SJCRH30 (cell line): Measurements from ENCODE around the gene PHLDA3. TPM values are rescaled to one million over a fixed set of nuclear protein-coding genes. Genes with fewer than 3 reads are reported as not detected.
"Not testable (repeated sequence)": the region's sequence is repeated elsewhere in the genome, so short reads cannot be mapped to it uniquely, and the experiment has no call there.

Experiments
- DNase-seq, 2 experiments: peaks; one replicate each; pipeline ENCODE4 v3.0.0-alpha.2; 2015 to 2020
- H3K27ac ChIP-seq: fragments of 250-450 bp; sonication (Bioruptor Pico); 2 replicates; pipeline ENCODE4 v1.5.1; 2020; ENCODE audit warnings: mild to moderate bottlenecking, moderate library complexity
- H3K27me3 ChIP-seq: fragments of 250-450 bp; sonication (Bioruptor Pico); 2 replicates; pipeline ENCODE4 v1.5.1; 2020; ENCODE audit warnings: mild to moderate bottlenecking, moderate library complexity
- H3K36me3 ChIP-seq: fragments of 250-450 bp; sonication (Bioruptor Pico); 2 replicates; pipeline ENCODE4 v1.5.1; 2020; ENCODE audit warnings: mild to moderate bottlenecking, moderate library complexity
- H3K4me1 ChIP-seq: fragments of 250-450 bp; sonication (Bioruptor Pico); 2 replicates; pipeline ENCODE4 v1.5.1; 2020; ENCODE audit warnings: mild to moderate bottlenecking, moderate library complexity
- H3K4me3 ChIP-seq: fragments of 250-450 bp; sonication (Bioruptor Pico); 2 replicates; pipeline ENCODE4 v1.5.1; 2020; ENCODE audit warnings: mild to moderate bottlenecking, moderate library complexity
- H3K9me3 ChIP-seq: fragments of 250-450 bp; sonication (Bioruptor Pico); replicated peaks from 2 replicates; pipeline ENCODE4 v1.5.1; 2020; ENCODE audit warnings: mild to moderate bottlenecking, moderate library complexity
- total RNA-seq: library from RNA; depleted of rRNA; stranded (reverse); fragments of >200 nt; shearing (Covaris generic); gene quantifications from 2 replicates; pipeline ENCODE4 v1.2.3, GENCODE V29; 2014

Gene PHLDA3
- total RNA-seq, 1 experiment from 2014 or later: 30.8 TPM

DNA sequence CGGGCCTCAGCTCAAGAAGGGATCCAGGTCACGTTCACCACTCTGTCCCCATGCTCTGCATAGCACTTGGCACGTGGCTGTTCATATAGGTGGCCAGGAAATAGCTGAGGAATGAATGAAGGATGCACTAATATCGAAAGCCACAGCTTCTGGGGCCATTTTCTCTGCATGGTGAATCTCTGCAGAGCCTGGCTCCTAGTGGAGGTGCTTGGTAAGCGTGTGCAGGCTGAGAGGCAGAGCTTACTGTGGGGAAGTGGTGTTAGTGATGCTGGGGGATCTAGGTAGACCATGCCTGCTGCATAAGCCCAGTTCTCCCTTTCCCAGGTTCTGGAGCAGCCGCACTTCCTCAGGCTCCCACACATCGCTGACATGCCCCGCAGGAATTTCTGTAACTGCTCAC lies 29.6 kb upstream of the PHLDA3 start:
- Histone ChIP-seq H3K36me3 (peaks cover 10% of the 10 kb centered on the region; the same call in 1 of the 2 replicates), H3K27ac (no peak overlapping the region), H3K4me3 (no peak overlapping the region), H3K9me3 (no peaks in the 10 kb centered on the region), H3K27me3 (no peaks in the 10 kb centered on the region), H3K4me1 (peaks cover 39% of the 10 kb centered on the region)
- no peak for DNase-seq

DNA sequence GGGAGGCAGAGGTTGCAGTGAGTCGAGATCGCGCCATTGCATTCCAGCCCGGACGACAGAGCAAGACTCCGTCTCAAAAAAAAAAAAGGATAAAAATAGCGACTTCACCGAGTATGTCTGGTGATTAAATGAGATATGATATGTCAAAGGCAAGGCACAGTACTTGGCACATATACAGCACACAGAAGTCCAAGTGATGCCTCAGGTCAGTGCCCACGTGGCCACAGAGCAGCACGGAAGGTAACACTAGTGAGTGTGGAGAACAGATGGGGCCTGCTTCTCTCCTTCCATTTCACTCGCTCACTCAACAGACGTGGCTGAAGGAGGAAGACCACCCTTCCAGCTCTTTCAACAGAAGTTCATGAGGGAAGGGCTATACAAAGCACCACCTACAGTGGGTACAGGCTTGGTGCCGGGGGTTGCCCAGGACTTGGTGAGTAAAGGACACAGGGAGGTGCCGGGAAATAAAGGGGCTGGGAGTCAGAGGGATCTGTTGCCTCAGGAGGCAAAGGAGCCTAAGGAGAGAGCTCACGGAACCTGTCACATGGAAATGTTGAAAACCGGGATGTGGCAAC lies 29.0 kb upstream of the PHLDA3 start:
- H3K4me3 ChIP-seq: no peak overlapping the region
- no peaks in the 10 kb centered on the region for H3K27me3 ChIP-seq
- H3K27ac ChIP-seq: no peak overlapping the region
- no peak for DNase-seq
- peaks cover 36% of the 10 kb centered on the region for H3K4me1 ChIP-seq
- peaks cover 15% of the 10 kb centered on the region; the same call in 1 of the 2 replicates for H3K36me3 ChIP-seq
- H3K9me3 ChIP-seq: no peaks in the 10 kb centered on the region

DNA sequence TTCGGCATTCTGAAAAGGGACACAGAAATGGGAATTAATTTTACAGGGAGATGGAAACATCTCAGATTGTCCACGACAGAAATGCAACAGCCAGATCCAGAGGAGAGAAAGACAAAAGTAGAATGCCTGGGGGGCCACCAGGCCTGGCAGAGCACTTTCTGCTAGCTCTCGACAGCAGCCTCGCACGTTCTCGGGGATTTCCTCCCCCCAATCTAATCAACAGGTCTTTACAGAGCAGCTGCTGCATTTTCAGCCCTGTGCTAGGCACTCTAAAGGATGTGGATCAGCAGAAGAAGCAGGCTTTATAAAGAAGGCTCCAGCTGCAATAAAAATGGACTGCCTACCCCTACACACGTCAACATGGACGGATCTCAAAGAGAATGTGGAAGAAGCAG lies 27.3 kb upstream of the PHLDA3 start:
- H3K27ac ChIP-seq: no peak overlapping the region
- no peak overlapping the region for H3K4me3 ChIP-seq
- H3K9me3 ChIP-seq: no peaks in the 10 kb centered on the region
- no peaks in the 10 kb centered on the region for H3K27me3 ChIP-seq
- peaks cover 21% of the 10 kb centered on the region for H3K4me1 ChIP-seq
- peaks cover 17% of the 10 kb centered on the region; the same call in 1 of the 2 replicates for H3K36me3 ChIP-seq
- DNase-seq: no peak

DNA sequence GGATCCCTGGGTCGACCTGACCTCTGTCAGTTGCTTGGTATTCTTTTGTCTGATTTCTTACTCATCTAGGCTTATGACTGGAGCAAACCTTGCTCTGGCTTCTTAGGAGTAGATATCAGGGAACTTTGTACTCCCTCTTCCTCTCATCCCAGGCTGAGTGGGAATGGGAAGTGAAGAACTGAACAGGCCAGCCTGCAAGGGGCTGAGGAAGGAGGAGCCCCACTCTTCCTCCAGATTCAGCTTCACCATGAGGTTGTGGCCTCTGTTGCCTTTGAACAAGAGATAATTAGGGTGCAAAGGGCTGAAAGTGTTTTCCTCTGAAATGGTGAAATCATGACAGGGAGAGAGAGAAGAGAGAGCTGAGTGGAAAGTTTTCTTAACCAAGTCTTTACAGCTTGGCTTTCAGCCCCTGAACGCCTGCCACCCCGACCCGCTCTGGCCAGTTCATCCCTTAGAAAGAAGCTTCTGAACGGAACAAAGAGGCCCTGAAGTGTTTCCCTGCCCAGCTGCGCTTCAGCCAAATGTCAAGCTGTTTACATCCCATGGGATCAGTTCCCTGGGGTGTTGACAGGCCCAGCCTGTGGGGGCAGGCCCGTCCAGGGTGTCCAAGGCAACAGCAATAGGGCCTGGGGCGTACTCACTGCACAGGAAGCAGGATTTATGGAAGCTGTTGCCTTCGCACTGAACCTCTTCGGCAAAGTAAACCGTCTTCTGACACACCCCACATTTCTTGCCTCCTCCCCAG lies 26.7 kb upstream of the PHLDA3 start:
- DNase-seq: peak; percentile 75 to 79
- Histone ChIP-seq H3K27ac (no peak overlapping the region), H3K36me3 (peaks cover 17% of the 10 kb centered on the region; the same call in 1 of the 2 replicates), H3K9me3 (no peaks in the 10 kb centered on the region), H3K27me3 (no peaks in the 10 kb centered on the region), H3K4me1 (peaks cover 16% of the 10 kb centered on the region), H3K4me3 (no peak overlapping the region)

DNA sequence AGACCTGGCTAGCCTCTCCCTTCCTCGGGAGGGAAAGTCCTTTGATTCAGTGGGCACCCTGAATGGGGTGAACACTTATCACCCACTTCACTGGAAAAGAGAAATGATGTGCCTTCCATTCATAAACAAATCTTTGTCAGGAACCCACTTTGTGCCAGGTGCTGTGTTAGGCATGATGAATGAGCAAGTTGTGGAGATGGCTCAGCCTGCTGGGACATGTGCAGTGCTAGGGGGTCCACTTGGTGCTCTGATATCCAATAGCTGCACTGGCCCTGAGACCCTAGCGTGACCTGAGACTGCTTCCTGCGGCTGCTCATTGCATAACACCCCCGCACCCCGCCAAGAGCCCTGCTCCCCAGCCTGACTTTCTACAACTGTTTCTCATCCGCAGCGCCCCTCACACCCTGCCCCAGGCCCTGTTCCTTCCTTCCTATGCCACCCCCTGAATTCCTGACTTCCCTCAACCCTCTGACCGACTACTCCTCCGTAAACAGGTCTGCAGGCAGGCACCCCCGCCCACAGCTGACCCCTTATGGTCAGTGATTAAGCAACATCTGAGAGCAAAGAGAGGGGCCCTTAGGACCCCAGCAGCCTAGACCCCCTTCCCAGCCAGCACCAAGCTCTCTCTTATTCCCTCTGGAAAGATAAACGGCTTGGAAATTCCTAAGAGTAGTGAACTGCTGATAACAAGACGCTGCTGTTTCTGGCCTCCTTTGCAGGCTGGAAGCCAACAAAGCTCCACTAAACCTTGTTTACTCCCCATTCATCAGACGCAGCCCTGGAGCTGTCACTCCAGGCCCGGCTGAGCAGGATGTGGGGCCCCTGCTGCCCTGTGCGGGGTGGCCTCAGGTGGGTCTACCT lies 25.0 kb upstream of the PHLDA3 start:
- peaks cover 29% of the 10 kb centered on the region for H3K4me1 ChIP-seq
- no peaks in the 10 kb centered on the region for H3K9me3 ChIP-seq
- peaks cover 17% of the 10 kb centered on the region; the same call in 1 of the 2 replicates for H3K36me3 ChIP-seq
- no peak for DNase-seq
- no peak overlapping the region for H3K27ac ChIP-seq
- H3K4me3 ChIP-seq: no peak overlapping the region
- H3K27me3 ChIP-seq: no peaks in the 10 kb centered on the region

DNA sequence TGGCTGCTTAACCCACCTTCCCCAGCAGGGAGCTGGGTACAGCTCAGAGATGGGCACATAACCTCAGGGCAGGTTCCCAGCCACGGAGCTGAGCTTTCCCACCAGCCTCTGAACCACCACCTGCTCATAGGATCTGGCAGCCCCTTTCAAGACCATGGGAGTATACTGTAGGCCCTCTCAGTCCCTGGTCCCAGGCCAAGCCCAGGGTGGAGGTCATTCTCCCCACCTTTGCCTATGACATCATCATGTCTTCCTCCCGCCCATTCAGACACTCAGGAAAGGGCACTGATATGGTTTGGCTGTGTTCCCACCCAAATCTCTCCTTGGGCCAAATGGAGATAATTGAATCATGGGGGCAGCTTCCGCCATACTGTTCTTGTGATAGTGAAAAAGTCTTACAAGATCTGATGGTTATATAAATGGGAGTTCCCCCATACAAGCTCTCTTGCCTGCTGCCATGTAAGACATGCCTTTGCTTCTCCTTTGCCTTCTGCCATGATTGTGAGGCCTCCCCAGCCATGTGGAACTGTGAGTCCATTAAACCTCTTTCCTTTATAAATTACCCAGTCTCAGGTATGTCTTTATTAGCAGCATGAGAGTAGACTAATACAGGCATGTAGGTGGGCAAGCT lies 24.2 kb upstream of the PHLDA3 start:
- not testable (repeated sequence) for DNase-seq, H3K9me3 ChIP-seq, H3K27ac ChIP-seq, H3K27me3 ChIP-seq, H3K4me3 ChIP-seq
- Histone ChIP-seq H3K4me1 (peaks cover 29% of the 10 kb centered on the region), H3K36me3 (peaks cover 17% of the 10 kb centered on the region; the same call in 1 of the 2 replicates)

DNA sequence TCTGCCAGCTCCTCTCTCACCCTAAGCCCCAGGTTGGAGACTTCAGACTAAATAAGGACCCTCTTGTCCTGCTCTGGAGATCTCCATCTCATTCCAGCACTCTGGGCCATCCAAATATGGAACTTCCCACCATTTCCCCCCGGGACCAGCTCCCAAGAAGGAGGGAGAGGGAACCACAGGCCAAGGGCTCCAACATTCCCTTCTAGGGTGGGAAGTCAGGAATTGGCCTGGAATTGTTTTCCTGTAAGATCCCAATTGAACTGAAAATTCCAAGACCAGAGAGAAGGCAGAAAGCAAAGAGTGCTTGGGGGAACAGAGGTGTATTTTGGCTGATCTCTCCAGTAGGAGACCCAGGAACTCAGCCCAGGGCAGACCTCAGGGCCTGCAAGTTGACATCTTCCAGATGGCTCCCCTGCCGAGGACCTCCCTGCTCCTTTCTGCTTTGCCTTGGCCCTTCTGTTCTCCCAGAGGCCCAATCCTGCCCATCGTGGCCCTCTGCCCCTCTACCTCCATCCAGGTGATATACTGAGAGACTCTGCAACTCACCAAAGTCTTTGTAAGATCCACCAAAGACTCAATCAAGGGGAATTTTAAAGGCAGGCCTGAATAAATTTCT lies 23.0 kb upstream of the PHLDA3 start:
- H3K4me1 ChIP-seq: peaks cover 29% of the 10 kb centered on the region
- no peak for DNase-seq
- H3K9me3 ChIP-seq: no peaks in the 10 kb centered on the region
- H3K36me3 ChIP-seq: peaks cover 17% of the 10 kb centered on the region; the same call in 1 of the 2 replicates
- no peaks in the 10 kb centered on the region for H3K27me3 ChIP-seq
- no peak overlapping the region for H3K27ac ChIP-seq
- no peak overlapping the region for H3K4me3 ChIP-seq

DNA sequence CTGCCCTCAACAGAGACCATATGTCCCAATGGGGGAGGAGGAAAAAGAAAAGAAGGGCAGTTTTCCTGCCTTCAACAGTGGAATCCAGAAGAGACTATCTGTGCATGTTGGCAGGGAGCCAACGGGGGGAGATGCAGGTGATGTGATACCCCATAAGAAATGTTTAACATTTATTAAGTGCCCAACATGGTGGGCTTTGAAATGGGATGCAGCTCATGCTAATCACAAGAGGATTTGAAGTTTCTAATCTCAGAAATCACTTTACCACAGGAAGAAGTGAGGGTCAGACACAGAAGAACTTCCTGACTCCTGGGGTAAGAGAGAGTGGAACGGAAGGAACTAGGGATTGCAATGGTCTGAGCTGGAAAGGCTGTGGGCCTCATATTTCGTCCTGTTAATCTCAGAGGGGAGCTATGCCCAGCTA lies 21.7 kb upstream of the PHLDA3 start:
- DNase-seq: peak in 1 of 2 experiments; percentile 54
- H3K36me3 ChIP-seq: peaks cover 18% of the 10 kb centered on the region; the same call in 1 of the 2 replicates

DNA sequence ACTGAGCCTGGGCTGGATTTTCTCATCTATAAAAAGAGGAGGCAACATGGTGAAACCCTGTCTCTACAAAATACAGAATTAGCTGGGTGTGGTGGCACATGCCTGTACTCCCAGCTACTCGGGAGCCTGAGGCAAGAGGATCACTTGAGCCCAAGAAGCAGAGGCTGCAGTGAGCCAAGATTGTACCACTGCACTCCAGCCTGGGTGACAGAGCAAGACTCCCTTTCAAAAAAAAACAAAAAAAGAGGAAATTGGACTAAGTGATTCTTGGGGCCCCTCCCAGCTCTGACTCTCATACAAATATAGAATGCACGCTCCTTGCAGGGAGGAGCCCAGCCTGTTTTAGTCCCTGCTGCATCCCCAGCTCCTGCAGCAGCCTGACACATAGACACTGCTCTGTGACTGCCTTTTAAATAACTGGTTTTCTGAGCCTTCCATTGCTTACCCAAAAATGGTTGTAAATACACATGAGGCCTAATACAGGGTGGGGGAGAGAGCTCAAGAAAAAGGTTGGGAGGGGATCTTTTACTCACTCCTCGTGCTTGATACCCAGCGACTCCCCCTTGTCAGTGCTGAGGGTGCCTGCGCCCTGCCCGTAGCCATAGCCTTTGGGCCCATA lies 20.8 kb upstream of the PHLDA3 start:
- Histone ChIP-seq H3K27me3 (no peaks in the 10 kb centered on the region), H3K9me3 (no peaks in the 10 kb centered on the region), H3K4me3 (no peak overlapping the region), H3K4me1 (peaks cover 32% of the 10 kb centered on the region), H3K36me3 (peaks cover 15% of the 10 kb centered on the region; the same call in 1 of the 2 replicates), H3K27ac (peak overlapping the region; percentile 4; the same call in 1 of the 2 replicates)
- DNase-seq: no peak

More for the DNA sequence above, 21.7 kb upstream of the PHLDA3 start:
- H3K27me3 ChIP-seq: no peaks in the 10 kb centered on the region
- peaks cover 31% of the 10 kb centered on the region for H3K4me1 ChIP-seq
- H3K27ac ChIP-seq: no peak overlapping the region
- H3K4me3 ChIP-seq: no peak overlapping the region
- H3K9me3 ChIP-seq: no peaks in the 10 kb centered on the region

DNA sequence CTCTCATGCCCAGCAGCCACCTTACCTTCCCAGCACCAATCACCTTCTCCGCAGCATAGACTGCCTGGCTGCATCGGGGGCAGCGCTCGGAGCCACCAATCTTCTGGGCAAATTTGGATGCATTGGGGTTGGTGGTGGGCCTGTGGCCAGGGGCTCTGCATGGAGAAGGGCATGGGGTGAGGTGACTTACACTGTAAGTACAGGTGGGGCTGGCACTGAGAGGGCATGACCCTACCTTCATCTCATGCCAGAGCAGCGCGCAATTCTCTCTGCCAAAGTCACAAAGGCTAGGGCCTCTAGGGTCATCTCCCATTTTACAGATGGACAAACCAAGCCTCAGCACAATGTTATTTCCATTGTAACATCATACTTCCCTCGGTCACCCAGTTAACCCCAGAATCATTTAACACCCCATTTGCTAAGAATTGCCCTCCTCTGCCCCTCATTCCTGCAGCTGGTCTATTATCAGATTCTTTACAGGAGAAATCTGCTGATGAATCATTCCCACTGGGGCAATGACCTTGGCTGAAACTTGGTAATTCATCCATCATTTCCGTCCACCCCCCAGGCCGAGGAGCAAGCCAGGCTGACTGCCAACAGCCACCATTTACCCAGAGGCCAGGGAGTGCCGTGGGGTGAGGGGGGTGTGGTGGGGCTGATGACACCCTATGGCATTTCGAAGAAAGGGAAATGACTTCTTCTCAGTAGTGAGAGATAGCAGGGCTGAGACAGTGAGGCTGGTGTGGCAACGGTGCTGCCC lies 20.0 kb upstream of the PHLDA3 start:
- peak; percentile 70 to 72 for DNase-seq
- H3K27me3 ChIP-seq: no peaks in the 10 kb centered on the region
- no peak overlapping the region for H3K4me3 ChIP-seq
- no peaks in the 10 kb centered on the region for H3K9me3 ChIP-seq
- peaks cover 9% of the 10 kb centered on the region; the same call in 1 of the 2 replicates for H3K36me3 ChIP-seq
- peaks cover 32% of the 10 kb centered on the region for H3K4me1 ChIP-seq
- H3K27ac ChIP-seq: peak overlapping the region; percentile 4; the same call in 1 of the 2 replicates

DNA sequence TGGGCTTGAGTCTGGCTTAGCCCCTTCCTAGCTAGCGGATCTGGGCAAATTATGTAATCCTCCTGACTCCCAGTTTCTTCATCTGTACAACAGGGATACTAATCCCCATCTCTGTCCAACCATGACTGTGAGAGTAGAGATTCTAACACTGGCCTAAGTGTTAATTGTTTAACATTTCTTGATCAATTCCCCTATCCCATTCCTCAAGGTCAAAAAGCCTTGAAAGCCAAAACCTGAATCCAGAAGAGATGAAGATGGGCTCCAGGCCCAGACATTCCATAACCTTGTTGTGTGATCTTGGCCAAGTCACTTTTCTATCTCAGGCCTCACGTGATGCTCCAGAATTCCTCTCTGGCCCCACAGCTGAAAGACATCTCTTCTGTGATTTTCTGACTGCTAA lies 18.8 kb upstream of the PHLDA3 start:
- H3K36me3 ChIP-seq: peaks cover 2% of the 10 kb centered on the region; the same call in 1 of the 2 replicates
- DNase-seq: no peak

DNA sequence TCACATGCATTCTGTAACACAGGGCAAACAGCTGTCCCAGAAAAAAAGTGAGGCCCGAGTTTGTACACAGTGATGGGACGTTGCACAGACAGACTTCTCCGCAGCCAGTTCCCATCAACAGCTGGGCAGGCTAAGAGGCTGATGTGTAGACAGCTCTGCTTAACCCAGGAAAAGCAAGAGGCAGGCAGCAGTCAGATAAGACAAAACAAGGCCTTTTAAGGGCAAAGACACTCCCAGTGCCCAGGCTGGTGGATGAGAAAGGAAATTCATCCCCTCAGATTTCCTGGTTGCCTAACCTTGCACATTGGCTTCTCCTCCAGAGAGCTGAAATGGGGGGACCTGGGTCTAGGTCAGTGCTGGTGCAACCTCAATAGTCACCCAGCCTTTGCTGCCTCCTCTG lies 17.2 kb upstream of the PHLDA3 start:
- H3K27me3 ChIP-seq: no peaks in the 10 kb centered on the region
- H3K9me3 ChIP-seq: no peaks in the 10 kb centered on the region
- peaks cover 2% of the 10 kb centered on the region; the same call in 1 of the 2 replicates for H3K36me3 ChIP-seq
- H3K27ac ChIP-seq: no peak overlapping the region
- DNase-seq: peak; percentile 74 to 82
- peaks cover 33% of the 10 kb centered on the region for H3K4me1 ChIP-seq
- H3K4me3 ChIP-seq: no peak overlapping the region

More for the DNA sequence above, 18.8 kb upstream of the PHLDA3 start:
- peaks cover 32% of the 10 kb centered on the region for H3K4me1 ChIP-seq
- H3K27me3 ChIP-seq: no peaks in the 10 kb centered on the region
- no peak overlapping the region for H3K27ac ChIP-seq
- no peak overlapping the region for H3K4me3 ChIP-seq
- no peaks in the 10 kb centered on the region for H3K9me3 ChIP-seq

DNA sequence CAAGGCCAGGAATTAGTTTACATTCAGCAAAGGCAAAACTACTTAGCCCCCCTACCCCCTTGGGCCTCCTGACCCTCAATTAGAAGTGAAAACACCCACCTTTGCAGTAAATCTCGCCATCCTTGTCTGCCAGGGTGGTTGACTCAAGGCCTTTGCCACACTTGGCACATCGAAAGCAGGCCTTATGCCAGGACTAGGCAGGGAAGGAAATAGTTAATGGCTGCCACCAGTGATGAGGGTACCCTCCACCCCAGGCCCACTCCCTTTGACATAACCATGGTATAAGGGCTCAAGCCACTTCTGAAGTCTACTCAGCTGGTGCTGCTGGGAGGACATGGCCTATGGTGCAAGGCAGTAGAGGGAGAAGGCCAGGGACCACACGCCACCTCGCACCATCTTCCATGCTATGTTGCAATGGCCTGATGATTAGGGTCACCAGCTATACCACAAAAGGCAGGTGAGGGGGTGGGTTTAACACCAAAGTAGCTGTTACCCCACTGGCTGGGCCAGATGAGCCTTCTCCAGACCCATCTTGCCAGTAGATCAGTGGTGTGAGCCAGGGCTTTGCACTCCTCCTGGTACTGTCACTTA lies 16.3 kb upstream of the PHLDA3 start:
- DNase-seq: no peak
- no peaks in the 10 kb centered on the region for H3K27me3 ChIP-seq
- no peak overlapping the region for H3K27ac ChIP-seq
- H3K4me3 ChIP-seq: no peak overlapping the region
- H3K36me3 ChIP-seq: peaks cover 2% of the 10 kb centered on the region; the same call in 1 of the 2 replicates
- H3K9me3 ChIP-seq: no peaks in the 10 kb centered on the region
- H3K4me1 ChIP-seq: peaks cover 35% of the 10 kb centered on the region
